Daoy (cell line): ENCODE measurements around the gene NEMP1. TPM values are rescaled to one million over a fixed set of nuclear protein-coding genes. Genes with fewer than 3 reads are reported as not detected.
"Not testable (repeated sequence)": the region's sequence is repeated elsewhere in the genome, so short reads cannot be mapped to it uniquely, and the experiment has no call there.

Experiments
- DNase-seq: peaks from one replicate; pipeline ENCODE4 v3.0.0-alpha.2; 2015; ENCODE audit warnings: low read depth
- total RNA-seq: library from RNA; depleted of rRNA; stranded (reverse); fragments of >200 nt; shearing (Covaris generic); gene quantifications from 2 replicates; pipeline ENCODE4 v1.2.3, GENCODE V29; 2014; rRNA removed

The NEMP1 gene, protein sequence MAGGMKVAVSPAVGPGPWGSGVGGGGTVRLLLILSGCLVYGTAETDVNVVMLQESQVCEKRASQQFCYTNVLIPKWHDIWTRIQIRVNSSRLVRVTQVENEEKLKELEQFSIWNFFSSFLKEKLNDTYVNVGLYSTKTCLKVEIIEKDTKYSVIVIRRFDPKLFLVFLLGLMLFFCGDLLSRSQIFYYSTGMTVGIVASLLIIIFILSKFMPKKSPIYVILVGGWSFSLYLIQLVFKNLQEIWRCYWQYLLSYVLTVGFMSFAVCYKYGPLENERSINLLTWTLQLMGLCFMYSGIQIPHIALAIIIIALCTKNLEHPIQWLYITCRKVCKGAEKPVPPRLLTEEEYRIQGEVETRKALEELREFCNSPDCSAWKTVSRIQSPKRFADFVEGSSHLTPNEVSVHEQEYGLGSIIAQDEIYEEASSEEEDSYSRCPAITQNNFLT
- 26.1 and 34.1 TPM in 2 replicates for total RNA-seq

GRCh38 chr12:57078519-57079404, at the start of gene NEMP1:
NEMP1 (minus strand) TSS chr12:57078791; CDS start chr12:57078745, 46 bp downstream.
- peak; percentile 99 for DNase-seq

DNA sequence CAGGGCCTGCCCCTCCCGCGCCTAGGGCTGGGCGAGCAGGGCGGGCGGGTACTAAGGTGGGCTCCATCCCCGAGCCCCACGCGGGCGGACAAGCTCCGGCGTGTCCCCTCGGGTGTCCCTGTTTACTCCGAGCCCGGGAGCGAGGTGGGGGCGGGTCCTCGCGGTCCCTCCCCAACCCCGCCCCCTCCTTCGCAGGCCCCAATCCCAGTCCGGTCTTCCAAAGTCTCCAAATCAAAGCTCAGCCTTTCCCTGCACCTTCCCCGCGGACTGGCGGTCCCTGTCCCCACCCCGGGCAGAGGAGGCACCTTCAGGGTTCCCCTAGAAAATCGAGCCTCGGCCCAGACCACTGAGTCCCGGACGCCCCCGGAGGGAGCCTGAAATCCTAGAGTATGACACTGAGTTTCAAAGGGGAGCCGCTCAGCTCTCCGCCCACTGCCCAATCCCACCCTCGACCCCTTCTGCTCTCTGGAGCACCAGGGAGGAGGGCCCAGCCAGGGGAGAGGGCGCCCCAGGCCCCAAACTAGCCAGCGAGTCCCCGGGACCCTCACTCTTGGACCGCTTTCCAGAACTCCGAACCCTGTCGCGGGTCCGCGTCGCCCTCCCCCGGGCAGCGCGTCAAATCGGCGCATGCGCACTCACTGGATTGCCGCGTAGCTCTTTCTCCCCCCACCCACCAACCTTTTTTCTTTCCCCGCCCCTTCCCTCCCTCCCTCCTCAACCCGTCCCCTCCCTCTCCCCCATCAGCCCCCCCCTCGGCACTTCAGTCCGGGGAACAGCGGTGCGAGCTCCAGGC, 49.3 kb upstream of the NEMP1 start, which contains the start of gene LRP1:
Gene LRP1 (plus strand): TSS at position 758 of the 793 bp plus-strand sequence. CDS start 482 bp downstream, outside the sequence.
- peak; percentile 84 for DNase-seq

DNA sequence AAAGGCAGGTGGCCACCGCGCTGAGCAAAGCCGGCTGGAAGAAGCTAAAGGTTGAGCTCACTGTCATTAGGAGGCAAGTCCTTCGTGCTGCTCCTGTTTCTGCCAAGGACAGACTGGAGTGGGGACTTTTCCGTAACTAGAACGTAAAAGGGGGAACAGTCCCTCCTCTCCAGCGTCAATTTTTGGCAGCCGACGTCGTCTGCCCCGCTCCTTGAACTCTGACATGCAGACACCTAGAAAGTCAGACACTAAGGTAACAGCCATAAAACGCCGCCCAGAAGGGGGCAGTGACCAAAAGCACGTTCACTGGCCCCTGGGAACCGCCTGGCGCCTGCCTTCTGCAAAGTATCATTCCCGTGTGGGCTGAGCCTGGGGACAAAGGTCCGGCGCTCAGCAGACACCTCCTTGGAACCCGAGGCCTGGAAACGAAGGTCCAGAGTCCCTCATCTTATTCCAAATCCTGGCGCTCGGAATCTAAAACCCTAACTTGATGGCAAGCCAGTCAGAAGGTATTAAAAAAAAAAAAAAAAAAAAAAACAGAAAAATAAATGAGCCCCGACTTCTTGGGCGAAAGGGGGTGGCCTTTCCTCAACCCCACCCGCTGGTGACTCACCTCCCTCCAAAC, 48.6 kb upstream of the NEMP1 start:
- DNase-seq: peak; percentile 54

DNA sequence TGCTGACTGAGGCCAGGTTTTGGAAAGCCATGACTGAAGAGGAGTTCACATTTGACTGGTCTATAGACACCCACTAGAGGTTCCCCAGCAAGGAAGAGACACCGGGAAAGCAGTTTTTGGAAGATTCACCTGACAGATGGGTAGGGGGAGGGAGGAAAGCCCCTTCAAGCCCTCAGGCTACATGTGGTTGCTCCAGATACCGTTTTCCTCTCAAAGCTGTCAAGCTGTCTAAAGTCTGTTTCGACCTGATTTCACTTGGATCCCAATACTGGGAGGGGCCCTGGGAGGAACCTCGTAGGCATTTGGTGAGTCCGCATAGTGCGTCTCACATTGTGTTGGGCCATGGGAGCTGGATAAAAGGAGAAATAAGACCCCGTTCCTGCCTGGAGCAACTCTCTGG, 48.0 kb upstream of the NEMP1 start:
- DNase-seq: no peak

- DNase-seq: no peak
Observed at GRCh38 chr12:57126061-57126460, 47.5 kb upstream of the NEMP1 start.

DNA sequence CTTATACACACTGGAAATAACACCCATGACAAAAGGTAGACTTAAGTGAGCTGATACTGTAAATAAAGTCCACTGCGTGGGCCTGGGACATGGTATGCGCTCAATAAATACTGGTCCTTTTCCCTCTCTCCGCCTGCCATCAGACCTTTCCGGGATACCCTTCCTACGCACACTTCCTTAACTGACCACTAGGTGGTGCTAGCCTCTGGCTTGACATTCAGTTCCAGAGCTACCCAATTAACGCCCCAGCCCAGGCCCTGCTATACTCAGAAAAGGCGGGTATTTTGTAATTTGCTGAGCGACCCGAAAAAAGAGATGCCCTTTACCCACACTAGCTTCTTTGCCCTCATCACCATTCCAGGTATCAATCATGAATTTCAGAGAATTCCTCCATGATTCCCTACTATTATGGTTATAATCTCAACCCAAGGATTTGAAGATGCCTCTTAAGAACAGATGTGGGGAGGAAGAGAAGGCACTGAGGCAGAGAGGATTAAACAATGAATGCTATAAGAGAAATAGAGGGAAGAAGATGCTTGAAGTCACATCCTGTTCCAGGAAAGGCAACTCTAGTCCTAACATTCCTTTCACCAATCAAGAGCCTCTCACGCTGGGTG, 45.8 kb upstream of the NEMP1 start:
- DNase-seq: peak; percentile 78

GRCh38 chr12:57123813-57124212, 45.2 kb upstream of the NEMP1 start:
- no peak for DNase-seq

DNA sequence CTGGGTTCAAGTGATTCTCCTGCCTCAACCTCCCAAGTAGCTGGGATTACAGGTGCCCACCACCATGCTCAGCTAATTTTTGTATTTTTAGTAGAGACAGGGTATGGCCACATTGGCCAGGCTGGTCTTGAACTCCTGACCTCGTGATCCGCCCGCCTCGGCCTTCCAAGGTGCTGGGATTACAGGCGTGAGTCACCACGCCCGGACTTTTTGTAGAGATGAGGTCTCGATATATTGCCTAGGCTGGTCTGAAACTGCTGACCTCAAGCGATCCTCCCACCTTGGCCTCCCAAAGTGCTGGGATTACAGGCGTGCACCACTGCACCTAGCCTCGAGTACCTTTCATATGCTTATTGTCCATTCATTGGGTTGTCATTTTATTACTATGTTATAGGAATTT, 42.1 kb upstream of the NEMP1 start:
- not testable (repeated sequence) for DNase-seq

DNA sequence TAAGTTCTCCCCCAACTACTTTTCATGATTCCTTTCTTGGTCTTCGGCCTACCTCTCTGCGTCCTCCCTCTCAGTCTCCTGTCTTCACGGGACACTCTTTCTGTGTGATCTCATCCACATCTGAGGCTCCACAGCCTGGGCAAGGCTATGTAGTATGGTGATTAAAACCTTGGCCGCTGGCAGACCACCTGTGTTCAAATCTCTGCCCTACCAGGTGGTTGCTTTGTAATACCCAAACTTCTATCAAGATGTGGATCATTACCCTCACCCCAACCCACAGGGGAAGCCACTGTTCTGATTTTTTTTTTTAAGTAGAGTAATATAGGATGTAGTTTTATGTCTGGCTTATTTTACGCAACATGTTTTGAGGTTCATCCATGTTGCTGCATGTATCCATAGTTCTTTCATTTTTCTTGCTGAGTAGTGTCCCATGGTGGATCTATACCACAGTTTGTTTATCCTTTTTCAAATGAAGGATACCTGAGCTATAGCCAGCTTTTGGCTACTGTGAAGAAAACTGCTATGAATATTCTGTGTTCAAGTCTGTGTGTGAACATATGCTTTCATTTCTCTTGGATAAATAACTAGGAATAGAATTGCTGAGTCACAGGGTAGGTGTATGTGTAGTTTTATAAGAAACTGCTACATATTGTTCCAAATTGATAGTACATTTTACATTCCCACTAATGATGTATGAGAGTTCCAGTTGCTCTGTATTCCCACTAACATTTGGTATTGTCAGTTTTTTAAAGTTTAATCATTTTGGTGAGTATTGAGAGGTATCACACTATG, 40.9 kb upstream of the NEMP1 start:
- no peak for DNase-seq

GRCh38 chr12:57118711-57119271, 40.2 kb upstream of the NEMP1 start:
- DNase-seq: peak; percentile 54

DNA sequence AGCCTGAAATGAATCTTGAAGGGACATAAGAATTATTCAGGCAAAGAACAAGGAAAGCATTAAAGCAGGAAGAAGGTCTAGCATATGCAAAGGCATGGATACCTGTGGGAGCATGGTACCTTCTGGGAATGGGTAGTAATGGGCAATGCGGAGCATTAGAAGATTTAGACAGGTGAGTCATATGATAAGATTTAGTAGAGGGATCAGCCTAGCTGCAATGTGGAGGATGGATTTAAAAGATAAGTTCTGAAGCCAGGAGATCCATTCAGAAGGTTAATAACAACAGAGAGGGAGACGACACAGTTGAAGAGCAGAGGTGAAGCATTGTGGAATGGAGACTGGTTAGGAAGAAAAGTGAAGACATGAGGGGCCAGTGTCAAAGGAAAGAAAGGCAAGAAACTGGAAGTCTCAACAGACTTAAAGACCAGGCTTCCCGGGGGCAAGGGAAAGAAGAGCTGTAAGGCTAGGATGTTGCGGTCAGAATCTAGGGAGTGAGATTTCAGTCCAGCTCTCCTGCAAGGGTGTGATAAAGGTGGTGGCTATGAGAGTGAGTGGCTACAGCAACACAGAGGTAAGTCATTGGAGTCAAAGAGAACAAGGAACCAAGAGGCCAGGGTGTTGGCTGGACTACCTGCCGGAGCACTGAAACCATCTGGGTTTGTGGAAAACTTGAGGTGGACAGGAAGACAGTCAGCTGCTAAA, 38.1 kb upstream of the NEMP1 start:
- DNase-seq: no peak

GRCh38 chr12:57112492-57113294, 34.1 kb upstream of the NEMP1 start:
- DNase-seq: no peak

GRCh38 chr12:57111031-57111734, 32.6 kb upstream of the NEMP1 start, which contains the start of gene STAT6:
STAT6 (minus strand) TSS chr12:57111362; CDS start chr12:57108278, 3,084 bp downstream.
- DNase-seq: peak; percentile 86

DNA sequence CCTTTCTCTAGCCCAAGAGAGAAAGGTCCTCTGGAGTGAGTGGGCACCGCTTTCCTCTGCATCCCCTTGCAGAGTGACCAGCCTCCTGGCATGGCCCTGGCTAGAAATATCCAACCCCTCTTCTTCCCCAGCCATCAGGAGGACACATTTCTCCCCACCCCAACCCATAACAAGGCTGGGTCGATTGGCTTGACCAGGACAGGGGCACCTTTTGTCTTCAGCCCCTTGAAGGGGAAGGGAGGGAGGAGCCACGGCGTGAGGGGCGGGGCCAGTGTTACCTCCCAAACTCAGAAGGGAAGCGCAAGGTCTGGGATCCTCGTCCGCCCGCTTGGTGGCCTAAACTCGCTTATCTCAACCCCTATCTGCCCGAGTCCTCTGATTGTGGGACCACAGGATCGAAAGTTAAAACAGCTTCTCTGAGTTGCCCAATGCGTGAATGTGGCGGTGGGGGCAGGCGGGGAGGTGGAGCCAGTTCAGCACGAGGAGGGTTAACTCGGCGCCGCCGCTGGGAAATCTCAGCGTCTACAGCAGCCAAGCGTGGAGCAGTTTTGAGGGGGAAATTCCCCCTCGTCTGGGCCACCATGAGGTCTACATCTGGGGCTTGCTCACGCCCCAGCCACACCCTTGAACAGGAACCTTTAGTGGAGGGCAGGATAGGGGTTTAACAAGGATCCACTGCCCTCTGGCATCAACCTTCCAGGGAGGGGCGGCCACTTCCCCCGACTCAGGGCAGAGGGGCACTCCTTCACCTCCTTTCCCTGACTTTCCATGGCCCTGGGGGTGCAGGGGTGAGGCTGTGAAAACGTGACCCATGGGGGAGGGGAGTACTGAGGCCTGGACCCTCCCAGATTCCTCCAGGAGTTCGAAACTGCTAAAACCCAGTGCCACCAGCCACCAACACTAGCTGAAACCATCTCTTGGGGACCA, 31.8 kb upstream of the NEMP1 start:
- peak; percentile 68 for DNase-seq

- no peak for DNase-seq
Observed at GRCh38 chr12:57109207-57110103, 30.9 kb upstream of the NEMP1 start.
